Fibroblast of skin of right biceps (primary cell): ENCODE data around the gene TBC1D3I.

Source experiments
- DNase-seq: peaks from one replicate; pipeline ENCODE4 v3.0.0-alpha.2; 2013

Gene TBC1D3I

GRCh38 chr17:36205637-36206485, 58.5 kb downstream of the TBC1D3I start:
- DNase-seq = no peak

- no peak for DNase-seq
Observed at GRCh38 chr17:36204724-36205500, 59.5 kb downstream of the TBC1D3I start.
